ENCODE results near the gene TMEM129.
A peak's percentile ranks its signal among the peaks of the same experiment; 100 is the strongest.

Gene TMEM129

DNA sequence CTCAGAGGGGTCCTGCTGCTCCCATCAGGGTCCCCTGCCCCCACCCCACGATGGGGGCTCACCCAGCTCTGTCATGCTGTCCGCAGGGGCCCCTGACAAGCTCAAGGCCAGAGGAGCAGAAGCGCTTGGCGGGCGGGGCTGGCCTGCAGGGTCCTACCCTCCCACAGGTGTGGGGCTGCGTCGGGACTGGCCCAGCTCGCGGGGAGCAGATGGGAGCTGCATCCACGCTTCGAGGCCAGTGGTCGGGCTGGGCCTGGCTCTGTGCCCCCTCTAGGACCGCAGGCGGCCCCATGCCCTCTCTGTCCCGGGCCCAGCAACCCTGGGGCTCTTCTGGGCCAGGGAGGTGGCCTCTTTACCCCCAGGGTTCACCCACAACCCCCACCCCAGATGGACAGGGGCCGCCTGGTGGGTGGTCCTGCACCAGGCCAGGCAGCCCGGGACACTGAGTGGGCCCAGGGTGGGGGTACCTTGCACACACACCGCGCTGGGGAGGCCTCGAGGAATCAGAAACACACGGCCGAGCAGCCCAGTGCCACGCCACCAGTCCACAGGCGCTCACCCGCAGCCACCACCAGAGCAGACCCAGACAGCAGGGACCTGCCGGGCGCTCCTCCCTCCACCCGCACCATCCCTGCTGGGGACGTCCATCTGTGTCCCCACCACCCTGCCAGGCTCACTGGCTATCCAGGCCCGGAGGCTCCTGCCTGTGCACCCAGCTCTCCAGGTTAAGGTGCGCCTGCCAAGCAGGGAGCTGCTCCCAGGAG lies 30.2 kb upstream of the TMEM129 start:
- Mint-ChIP-seq H3K4me3 (no peak overlapping the region), H3K27ac (no peak overlapping the region), H3K4me1 (peaks cover 44% of the 10 kb centered on the region), H3K9me3 (no peaks in the 10 kb centered on the region), H3K27me3 (peaks cover 11% of the 10 kb centered on the region)
- DNase-seq (no peak), ATAC-seq (peak; percentile 3)

DNA sequence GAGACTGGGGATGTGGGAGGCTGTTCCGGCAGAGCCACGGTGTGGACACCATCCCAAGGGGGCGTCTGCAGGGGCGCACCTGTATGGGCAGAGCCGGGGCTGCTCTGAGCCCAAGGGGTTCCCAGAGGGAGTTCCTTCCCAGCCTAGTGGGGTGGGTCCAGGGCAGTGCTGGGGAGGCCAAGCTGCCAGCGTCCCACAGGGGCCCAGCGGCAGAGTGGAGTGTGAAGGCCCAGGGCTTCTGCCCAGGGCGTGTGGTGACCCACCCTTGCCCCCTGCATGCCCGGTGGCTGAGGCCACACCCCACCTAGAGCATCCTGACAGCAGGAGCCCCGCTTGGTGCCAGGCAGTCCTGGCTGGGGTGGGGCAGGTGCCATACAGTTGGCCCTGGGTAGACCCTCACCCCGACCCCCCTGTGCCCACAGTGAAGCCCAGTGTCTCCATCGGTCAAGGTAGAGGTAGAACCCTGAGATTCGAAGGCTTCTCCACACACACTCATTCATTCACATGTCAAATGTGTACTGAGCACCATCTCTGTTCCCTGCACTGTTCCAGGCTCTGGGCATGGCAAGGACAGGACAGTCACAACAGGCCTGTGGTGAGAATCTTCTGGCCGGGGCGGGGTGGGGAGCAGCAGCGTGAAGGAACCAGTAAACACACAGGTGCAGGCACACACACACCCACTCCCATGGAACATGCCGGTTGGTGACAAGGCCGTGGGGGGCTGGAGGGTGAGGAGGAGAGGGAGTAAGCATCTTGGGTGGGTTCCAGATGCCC lies 29.4 kb upstream of the TMEM129 start:
- Mint-ChIP-seq H3K4me3 (no peak overlapping the region), H3K9me3 (no peaks in the 10 kb centered on the region), H3K4me1 (peaks cover 38% of the 10 kb centered on the region), H3K27ac (no peak overlapping the region), H3K27me3 (peaks cover 11% of the 10 kb centered on the region)
- ATAC-seq, result no peak
- no peak for DNase-seq

DNA sequence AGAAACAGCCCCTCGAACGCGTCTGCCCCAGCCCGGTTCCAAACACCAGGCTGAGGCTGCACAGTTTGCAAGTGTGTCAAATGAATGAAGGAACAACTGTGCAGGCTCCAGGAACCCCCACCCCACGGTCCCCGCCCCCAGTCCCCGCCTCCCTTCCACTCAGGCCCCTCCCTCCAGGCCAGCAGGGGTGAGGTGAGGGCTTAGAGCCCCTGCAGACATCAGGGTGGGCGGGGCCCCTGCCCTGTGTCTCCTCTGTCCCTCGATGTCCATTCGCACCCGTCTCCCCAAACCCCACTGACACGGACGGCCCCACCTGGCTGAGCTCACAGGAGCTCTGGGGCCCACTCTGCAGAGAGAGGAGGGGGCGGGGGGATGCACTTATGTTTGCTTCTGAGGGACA lies 28.7 kb upstream of the TMEM129 start:
- Mint-ChIP-seq H3K4me3 (no peak overlapping the region), H3K27me3 (peaks cover 11% of the 10 kb centered on the region), H3K27ac (no peak overlapping the region), H3K4me1 (peaks cover 38% of the 10 kb centered on the region), H3K9me3 (no peaks in the 10 kb centered on the region)
- DNase-seq, result no peak
- no peak for ATAC-seq

- ATAC-seq, result no peak
- peaks cover 11% of the 10 kb centered on the region for H3K27me3 Mint-ChIP-seq
- no peak for DNase-seq
Measured at GRCh38 chr4:1749370-1749769, 28.2 kb upstream of the TMEM129 start.

GRCh38 chr4:1748465-1748995 lies 27.4 kb upstream of the TMEM129 start:
- peaks cover 36% of the 10 kb centered on the region for H3K4me1 Mint-ChIP-seq
- no peak overlapping the region for H3K4me3 Mint-ChIP-seq
- peaks cover 11% of the 10 kb centered on the region for H3K27me3 Mint-ChIP-seq
- H3K27ac Mint-ChIP-seq, result no peak overlapping the region
- H3K9me3 Mint-ChIP-seq, result no peaks in the 10 kb centered on the region
- ATAC-seq, result peak; percentile 71
- peak; percentile 89 to 91 for DNase-seq

More at GRCh38 chr4:1749370-1749769, 28.2 kb upstream of the TMEM129 start:
- H3K9me3 Mint-ChIP-seq, result no peaks in the 10 kb centered on the region
- peaks cover 40% of the 10 kb centered on the region for H3K4me1 Mint-ChIP-seq
- H3K4me3 Mint-ChIP-seq, result no peak overlapping the region
- H3K27ac Mint-ChIP-seq, result no peak overlapping the region

DNA sequence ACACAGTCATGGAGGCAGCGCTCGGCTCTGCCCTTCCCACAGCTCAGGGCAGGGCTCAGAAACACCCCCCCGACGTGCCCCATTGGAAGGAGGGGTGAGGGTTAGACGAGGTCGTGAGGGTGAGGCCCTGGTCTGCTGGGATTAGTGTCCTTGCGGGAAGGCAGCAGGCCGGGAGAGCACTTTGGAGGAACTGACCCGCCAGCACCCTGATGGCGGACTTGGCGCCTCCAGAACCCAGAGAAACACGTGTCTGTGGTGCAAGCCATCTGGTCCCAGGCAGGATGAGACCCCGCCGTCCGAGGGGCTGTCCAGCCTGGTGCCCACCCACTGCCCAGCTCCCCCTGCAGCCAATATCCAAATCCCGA lies 26.5 kb upstream of the TMEM129 start:
- H3K4me1 Mint-ChIP-seq, result peaks cover 26% of the 10 kb centered on the region
- peaks cover 11% of the 10 kb centered on the region for H3K27me3 Mint-ChIP-seq
- DNase-seq, result no peak
- no peak overlapping the region for H3K27ac Mint-ChIP-seq
- no peak overlapping the region for H3K4me3 Mint-ChIP-seq
- no peak for ATAC-seq
- H3K9me3 Mint-ChIP-seq, result no peaks in the 10 kb centered on the region

GRCh38 chr4:1746919-1747602 lies 25.9 kb upstream of the TMEM129 start:
- H3K4me3 Mint-ChIP-seq, result no peak overlapping the region
- DNase-seq (no peak), ATAC-seq (no peak)
- no peak overlapping the region for H3K27ac Mint-ChIP-seq
- H3K9me3 Mint-ChIP-seq, result no peaks in the 10 kb centered on the region
- peaks cover 11% of the 10 kb centered on the region for H3K27me3 Mint-ChIP-seq
- H3K4me1 Mint-ChIP-seq, result peaks cover 21% of the 10 kb centered on the region

DNA sequence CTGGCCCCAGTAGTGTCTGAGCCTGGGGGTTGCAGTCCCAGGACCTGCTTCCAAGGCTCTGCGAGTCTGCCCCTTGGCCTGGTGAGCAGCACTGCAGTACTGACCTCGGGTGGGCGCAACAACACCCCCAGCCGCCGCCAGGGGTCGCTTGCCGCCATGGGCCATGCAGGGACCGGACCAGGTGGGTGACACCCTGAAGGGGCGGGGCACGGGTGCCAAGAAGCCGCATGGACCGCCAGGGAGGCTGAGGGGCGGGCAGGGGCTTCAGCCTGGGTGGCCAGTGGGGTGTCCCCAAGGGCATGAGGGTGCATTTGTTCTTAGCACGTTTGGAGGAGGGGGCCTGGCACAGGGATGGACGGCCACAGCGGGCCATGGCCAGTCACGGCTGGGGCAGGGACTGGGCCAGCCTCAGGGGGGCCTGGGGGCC lies 25.2 kb upstream of the TMEM129 start:
- ATAC-seq (peak; percentile 79), DNase-seq (peak; percentile 89 to 91)
- Mint-ChIP-seq H3K9me3 (no peaks in the 10 kb centered on the region), H3K4me1 (peaks cover 17% of the 10 kb centered on the region), H3K27ac (peak overlapping the region in 1 of 2 donors; percentile 94), H3K4me3 (no peak overlapping the region), H3K27me3 (peaks cover 11% of the 10 kb centered on the region)

GRCh38 chr4:1745697-1746096 lies 24.6 kb upstream of the TMEM129 start:
- peak overlapping the region in 1 of 2 donors; percentile 54 for H3K27ac Mint-ChIP-seq
- H3K27me3 Mint-ChIP-seq, result peaks cover 9% of the 10 kb centered on the region
- no peak for DNase-seq
- no peaks in the 10 kb centered on the region for H3K9me3 Mint-ChIP-seq
- peaks cover 15% of the 10 kb centered on the region for H3K4me1 Mint-ChIP-seq
- ATAC-seq, result no peak
- H3K4me3 Mint-ChIP-seq, result no peak overlapping the region

- Mint-ChIP-seq H3K27me3 (peaks cover 4% of the 10 kb centered on the region), H3K4me3 (no peak overlapping the region), H3K9me3 (no peaks in the 10 kb centered on the region), H3K4me1 (peaks cover 13% of the 10 kb centered on the region), H3K27ac (no peak overlapping the region)
- no peak for DNase-seq
- ATAC-seq, result no peak
Measured at GRCh38 chr4:1745165-1745564, 24.0 kb upstream of the TMEM129 start.

DNA sequence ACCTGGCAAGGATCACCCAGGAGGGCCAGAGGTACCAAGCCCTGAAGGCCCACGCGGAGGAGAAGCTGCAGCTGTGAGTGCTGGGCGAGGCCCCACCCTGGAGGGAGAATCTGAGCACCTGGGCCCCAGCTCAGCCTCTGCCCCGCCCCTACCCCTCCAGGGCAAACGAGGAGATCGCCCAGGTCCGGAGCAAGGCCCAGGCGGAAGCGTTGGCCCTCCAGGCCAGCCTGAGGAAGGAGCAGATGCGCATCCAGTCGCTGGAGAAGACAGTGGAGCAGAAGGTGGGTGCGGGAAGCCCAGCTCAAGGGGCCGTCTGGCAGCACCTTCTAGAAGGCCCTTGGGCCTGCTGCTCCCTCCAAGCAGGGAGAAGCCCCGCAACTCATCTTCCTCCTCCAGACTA lies 23.4 kb upstream of the TMEM129 start:
- DNase-seq (no peak), ATAC-seq (no peak)
- no peak overlapping the region for H3K4me3 Mint-ChIP-seq
- H3K9me3 Mint-ChIP-seq, result no peaks in the 10 kb centered on the region
- H3K4me1 Mint-ChIP-seq, result peaks cover 13% of the 10 kb centered on the region
- H3K27ac Mint-ChIP-seq, result peak overlapping the region in 1 of 2 donors; percentile 71
- no peaks in the 10 kb centered on the region for H3K27me3 Mint-ChIP-seq

- peaks cover 0 to under 1% of the 10 kb centered on the region in 2 donors for H3K9me3 Mint-ChIP-seq
- DNase-seq (no peak), ATAC-seq (no peak)
- peaks cover 13% of the 10 kb centered on the region for H3K4me1 Mint-ChIP-seq
- peak overlapping the region in 1 of 2 donors; percentile 95 for H3K27ac Mint-ChIP-seq
- no peak overlapping the region for H3K4me3 Mint-ChIP-seq
- no peaks in the 10 kb centered on the region for H3K27me3 Mint-ChIP-seq
Measured at GRCh38 chr4:1743975-1744374, 22.9 kb upstream of the TMEM129 start.

GRCh38 chr4:1743551-1743950 lies 22.4 kb upstream of the TMEM129 start:
- no peak for ATAC-seq

GRCh38 chr4:1741208-1741607 lies 20.1 kb upstream of the TMEM129 start:
- Mint-ChIP-seq H3K4me1 (peaks cover 6% of the 10 kb centered on the region), H3K4me3 (no peak overlapping the region), H3K27me3 (no peaks in the 10 kb centered on the region), H3K9me3 (peaks cover 0 to 11% of the 10 kb centered on the region in 2 donors), H3K27ac (no peak overlapping the region)
- no peak for DNase-seq
- ATAC-seq, result no peak

More at GRCh38 chr4:1743551-1743950, 22.4 kb upstream of the TMEM129 start:
- H3K4me3 Mint-ChIP-seq, result no peak overlapping the region
- peaks cover 12% of the 10 kb centered on the region for H3K4me1 Mint-ChIP-seq
- H3K9me3 Mint-ChIP-seq, result peaks cover 0 to 5% of the 10 kb centered on the region in 2 donors
- H3K27ac Mint-ChIP-seq, result peak overlapping the region in 1 of 2 donors; percentile 95
- no peak for DNase-seq
- no peaks in the 10 kb centered on the region for H3K27me3 Mint-ChIP-seq

- peak; percentile 11 for ATAC-seq
- DNase-seq, result no peak
- peaks cover 6% of the 10 kb centered on the region for H3K4me1 Mint-ChIP-seq
- no peak overlapping the region for H3K4me3 Mint-ChIP-seq
- no peaks in the 10 kb centered on the region for H3K27me3 Mint-ChIP-seq
- H3K9me3 Mint-ChIP-seq, result peaks cover 0 to 11% of the 10 kb centered on the region in 2 donors
- H3K27ac Mint-ChIP-seq, result no peak overlapping the region
Measured at GRCh38 chr4:1740021-1740545, 19.0 kb upstream of the TMEM129 start.
